Nucleus accumbens (tissue), 56 donors: Measurements from ENCODE around the gene PTPA.

Source experiments
- DNase-seq, 56 donors: peaks; one replicate each; lab custom pipeline; 2025; lab: John Stamatoyannopoulos, UW

The PTPA gene

DNA sequence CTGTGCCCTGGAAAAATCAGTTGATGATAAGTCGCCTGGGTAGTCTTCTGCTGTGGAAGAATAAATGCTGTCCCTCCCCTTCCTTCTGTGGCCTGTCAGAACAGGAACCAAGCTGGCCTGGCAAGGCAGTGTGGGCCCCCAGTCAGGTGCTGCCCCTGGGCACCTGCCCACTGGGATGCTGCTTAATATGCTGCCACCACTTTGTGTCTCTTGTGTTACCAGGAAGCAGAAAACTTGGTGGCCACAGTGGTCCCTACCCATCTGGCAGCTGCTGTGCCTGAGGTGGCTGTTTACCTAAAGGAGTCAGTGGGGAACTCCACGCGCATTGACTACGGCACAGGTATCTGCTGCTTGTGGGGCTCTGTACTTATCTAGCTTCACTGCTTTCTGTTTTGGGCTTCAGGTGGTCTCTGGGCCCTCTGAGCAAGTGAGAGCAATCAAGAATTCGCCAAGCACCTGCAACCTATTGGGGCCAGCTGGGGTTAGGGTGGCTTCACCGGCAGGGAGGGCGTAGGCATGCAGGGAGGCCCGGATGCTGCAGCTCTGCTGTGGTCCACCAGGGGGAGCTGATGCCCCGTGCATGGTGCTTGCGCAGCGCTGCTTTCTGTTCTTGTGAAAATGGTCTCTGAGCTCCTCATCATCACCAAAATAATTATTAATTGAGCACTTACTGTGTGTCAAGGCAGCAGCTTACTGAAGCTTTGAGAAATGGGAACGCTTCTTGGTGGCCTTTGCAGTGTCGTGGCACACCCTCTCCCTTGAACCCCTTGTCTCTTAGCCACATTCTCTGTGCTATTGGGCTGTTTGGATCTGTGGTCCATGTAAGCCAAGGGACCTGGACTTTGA, 20.3 kb downstream of the PTPA start:
- DNase-seq, result peak in 49 of 56 donors; percentile 16 to 84 (median 55)

DNA sequence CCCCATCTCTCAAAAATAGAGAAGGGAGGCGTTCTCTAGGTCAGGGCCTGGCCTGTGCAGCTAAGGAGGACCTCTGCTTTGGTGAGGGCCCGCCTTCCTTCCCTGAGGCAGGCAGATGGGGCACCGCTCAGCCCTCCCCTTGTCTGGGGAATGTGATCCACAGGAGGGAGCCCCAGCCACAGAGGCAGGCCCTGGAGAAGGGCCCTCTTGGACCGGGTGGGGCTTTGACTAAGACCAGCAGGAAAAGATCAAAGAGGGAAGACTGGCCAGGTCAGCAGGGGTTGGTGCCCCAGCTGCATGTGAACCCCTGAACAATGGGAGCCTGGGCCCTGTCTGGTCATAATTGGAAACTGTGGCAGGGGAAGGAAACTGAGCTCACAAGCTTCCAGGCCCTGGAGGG, 21.9 kb downstream of the PTPA start:
- no peak for DNase-seq

DNA sequence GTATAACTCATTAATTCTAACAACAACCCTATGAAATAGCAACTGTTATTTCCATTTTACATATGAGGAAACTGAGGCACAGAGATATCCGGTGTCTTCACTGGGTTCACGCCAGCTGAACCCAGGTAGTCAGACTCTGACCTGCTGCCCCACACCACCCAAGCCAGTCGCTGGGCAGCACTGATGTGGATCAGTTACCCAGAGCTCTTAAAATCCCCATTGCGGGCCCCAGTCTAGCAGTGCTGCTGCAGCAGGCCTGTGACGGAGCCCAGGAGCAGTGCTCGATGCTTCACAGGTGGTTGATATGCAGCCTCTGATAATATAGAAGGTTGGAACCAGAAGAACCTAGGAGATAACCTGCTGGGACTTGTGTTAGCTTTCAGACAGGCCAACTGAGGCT, 24.3 kb downstream of the PTPA start:
- no peak for DNase-seq

DNA sequence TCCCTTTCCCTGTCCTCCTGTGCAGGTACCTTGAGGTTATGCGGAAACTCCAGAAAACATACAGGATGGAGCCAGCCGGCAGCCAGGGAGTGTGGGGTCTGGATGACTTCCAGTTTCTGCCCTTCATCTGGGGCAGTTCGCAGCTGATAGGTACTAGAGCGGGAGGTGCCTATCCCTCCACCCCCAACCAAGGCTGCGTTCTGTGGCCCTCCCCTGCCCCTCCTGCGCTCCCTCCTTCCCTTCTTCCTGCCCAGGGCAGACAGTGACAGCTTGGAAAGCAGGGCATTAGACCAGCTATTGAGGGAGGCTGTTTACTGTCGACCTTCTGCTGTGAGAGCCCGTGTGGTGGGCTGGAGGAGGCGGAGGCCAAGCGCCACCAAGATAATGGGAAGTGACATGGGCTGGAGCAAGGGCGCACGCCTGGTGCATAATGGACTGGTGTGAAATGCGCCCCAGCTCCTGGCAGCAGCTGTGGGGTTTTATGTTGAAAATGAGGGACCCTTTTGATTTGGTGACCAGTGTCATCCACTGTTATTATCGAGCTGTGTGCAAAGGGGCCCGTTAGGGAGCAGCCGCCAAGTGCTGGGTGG, 25.3 kb downstream of the PTPA start:
- no peak for DNase-seq

DNA sequence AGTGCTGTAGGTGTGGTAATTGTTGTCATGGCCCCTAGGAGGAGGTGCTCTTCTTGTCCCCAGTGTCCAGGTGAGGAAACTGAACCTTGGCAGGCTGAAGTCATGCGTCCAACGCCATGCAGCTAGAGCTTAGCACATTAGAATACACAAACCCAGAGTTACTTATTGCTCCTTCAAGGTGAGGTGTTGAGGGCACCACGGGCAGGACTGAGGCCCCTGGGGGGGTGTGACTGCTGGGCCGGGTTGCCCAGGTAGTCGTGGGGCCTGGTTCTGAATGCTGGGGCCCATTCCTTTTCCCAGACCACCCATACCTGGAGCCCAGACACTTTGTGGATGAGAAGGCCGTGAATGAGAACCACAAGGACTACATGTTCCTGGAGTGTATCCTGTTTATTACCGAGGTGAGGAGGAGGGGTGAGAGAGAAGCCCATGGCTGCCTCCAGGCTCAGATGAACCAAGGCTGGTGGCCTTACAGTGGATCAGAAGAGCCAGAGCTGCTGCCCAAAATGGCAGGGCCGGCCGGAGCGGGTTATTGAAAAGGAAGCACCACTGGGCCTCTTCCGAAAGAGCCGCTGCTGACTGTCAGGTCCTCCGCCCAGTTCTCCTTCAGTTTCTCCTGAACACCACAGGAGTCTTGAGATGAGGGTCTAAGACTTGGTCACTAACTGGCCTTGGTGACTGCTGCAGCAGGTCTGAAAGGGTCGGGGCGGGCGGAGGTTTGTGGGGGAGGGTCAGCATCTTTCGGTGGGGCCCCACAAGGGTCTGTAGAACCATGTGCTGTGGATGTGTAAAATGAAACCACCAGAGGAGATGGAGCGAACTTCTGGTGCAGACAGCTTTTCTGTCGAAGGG, 26.3 kb downstream of the PTPA start:
- no peak for DNase-seq

DNA sequence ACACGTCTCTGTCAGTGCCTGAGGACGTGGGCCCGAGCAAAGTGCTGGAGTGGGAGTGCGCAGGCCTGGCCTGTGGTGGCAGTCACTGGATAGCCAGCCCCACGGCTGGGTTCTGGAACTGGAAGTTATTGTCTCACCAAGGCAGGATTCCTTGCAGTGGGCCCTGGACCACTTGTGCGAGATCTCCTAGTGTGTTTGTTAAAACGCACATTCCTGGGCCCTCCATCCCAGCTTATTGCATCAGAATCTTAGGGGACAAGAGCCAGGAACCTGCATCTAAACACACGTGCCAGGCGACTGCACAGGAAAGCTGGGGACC, 26.9 kb downstream of the PTPA start:
- no peak for DNase-seq

DNA sequence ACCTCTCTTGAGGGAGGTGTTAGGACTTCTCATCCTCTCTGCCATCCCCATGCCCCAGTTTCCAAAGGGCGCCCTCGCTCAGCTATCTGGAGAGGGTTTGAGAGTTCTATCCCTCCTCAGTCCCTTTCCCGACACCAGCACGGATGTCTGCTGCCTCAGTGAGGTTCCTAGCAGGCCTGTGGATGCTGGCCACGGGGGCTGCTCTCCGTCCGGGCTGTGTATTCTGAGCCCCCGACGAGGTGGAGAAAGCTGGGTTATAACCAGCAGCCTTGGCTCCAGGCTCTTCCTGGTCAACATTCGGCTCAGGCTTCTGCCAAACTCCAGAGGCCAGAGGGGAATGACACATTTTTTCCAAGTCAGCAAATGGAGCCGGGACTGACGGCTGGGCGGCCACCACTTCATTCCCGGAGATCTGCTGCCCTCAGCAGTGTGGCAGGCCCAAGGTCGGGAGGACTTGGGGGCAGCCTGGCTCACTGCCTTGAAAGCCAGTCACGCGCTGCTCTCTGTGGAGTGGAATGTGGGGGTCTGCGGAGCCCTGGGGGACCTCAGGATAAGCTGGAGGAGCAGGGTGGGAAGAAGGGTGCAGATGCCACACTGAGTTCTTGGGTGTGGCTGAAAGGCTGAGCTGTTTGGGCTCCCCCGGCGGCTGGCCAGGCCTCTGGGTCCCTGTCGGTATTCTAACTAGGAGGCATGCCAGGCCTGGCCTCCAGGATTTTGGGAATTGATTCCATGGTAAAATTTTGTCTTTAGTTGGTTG, 27.4 kb downstream of the PTPA start:
- DNase-seq, result peak in 3 of 56 donors; percentile 10 to 68 (median 28)

DNA sequence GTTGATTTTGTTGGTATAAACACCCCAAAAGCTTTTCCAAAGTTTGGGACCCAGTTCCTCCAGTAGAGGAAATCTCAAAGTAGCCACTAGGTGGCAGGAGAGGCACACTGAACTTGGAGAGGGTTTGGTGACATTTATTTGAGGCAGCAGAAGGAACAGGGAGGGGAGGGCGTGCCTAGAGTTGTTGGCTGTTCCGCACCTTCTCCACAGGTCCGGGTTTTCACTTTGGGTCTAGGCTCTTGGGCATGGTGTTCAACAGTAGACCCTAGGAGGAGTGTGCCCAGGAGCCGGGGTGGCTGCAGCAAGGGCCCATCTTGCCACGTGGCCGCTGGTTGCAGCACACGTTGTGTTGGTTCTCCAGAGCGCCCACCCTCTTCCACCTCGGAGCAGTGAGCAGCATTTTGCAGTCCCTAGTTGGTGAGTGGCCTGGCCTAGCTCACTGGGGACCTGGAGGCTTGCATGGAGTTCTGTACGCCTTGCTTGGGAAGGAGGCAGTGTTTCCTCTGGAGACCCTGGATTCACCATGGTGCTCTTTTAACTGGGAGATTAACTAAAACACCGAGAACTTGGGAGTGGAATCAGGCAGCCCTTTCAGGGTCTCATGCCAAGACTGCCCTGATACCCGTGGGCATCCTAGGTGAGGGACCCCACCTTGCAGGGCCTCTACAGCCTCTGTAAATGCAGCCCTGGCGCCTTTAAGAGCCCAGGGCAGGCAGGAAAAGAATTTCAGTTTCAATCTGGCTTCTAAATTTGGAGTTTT, 28.2 kb downstream of the PTPA start:
- peak in 52 of 56 donors; percentile 28 to 86 (median 72) for DNase-seq

DNA sequence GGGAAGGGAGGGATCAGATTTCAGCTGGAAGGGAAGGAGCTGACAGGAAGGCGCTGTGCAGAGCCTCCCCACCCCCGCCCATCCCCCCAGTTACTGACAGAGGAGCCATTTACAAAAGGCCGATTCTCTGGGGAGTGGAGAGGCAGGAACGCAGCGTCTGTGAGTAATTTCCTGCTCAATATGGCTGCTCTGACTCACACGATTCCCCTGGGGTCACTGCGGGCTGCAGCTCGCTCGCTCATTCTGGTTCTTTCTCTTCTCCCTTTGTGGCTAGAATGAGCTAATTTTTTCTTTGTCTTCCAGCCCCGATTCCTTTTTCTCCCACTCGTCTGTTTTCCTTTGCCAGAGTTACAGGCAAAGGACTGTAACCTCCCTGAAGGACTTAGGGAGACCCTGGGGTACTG, 28.8 kb downstream of the PTPA start:
- DNase-seq, result peak; percentile 49 to 94 (median 84)

DNA sequence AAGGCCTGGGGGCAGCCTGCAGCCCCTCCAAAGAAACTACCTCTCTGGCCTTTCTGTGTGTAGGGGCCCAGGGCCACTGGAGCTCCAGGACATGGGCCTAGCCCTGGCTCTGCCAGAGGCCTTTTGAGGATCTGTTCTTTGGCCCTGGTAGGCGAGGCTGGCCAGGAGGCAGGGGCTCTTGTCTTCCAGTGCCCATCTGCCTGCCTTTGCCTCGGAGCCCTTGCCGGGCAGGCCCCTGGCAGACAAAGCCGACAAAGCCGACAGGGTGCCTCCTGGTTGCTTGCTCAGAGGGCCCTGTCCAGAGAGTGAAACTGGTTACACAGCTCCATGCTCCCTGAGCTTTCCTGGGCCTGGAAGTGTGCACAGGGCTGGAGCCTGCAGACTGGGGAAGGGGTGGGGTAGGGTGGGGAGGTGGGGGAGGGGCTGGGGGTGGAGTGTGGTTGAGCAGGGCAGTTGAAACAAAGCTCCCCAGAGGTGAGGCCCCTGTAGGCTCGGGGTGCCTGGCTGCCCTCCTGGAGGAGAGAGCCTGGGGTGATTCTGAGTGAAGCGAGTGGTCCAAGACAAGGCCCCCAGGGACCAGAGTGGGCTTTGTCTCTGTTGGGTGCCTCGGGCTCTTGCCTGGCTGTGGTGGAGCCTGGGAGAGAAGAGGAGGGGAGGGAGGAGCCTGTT, 29.3 kb downstream of the PTPA start:
- peak in 35 of 56 donors; percentile 11 to 79 (median 53) for DNase-seq

DNA sequence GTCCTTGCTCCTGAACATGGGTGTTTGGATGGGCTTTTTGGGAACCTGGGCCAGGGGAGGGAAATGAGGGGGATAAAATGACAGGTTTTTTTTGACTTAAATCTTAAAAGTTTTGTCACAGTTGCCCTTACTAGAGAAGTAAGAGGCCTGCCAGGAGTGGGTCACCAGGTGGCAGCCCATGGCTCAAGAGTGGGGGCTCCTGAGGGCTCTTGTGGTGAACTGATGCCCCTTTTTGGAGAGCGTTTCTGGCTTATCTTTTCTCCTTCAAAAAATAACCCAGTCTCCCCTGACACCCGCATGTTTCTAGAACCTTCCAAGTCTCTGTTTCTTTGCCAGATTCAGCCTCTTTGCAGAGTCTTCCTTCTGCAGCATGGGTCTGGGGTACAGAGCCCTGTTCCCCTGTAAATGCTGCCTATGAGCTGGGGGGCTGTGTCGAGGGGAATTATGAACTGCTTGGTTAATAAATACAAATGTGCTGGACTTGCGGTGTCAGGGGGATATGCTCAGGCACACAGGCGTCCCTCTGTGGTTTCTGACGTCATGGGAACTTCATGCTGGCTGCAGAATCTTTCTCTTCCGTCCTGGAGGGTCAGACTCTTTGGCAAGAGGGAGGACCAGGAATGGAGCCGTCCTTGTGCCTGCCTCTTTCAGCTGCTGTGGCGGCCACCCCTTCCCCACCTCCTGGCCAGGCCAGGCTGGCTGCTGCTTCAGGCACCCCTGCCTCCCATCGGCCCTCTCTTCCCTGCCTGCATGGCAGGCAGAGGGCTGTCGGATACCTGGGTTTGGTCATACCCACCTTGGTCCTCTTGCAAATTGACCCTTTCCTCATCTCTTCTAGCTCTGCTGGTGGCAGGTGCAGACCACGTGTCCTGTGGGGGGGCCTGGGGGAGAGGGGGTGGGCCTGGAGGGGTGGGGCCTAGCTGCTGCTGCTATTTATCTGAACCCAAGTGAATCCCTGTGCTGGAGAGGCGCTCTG, 30.1 kb downstream of the PTPA start:
- peak in 32 of 56 donors; percentile 14 to 66 (median 32) for DNase-seq

DNA sequence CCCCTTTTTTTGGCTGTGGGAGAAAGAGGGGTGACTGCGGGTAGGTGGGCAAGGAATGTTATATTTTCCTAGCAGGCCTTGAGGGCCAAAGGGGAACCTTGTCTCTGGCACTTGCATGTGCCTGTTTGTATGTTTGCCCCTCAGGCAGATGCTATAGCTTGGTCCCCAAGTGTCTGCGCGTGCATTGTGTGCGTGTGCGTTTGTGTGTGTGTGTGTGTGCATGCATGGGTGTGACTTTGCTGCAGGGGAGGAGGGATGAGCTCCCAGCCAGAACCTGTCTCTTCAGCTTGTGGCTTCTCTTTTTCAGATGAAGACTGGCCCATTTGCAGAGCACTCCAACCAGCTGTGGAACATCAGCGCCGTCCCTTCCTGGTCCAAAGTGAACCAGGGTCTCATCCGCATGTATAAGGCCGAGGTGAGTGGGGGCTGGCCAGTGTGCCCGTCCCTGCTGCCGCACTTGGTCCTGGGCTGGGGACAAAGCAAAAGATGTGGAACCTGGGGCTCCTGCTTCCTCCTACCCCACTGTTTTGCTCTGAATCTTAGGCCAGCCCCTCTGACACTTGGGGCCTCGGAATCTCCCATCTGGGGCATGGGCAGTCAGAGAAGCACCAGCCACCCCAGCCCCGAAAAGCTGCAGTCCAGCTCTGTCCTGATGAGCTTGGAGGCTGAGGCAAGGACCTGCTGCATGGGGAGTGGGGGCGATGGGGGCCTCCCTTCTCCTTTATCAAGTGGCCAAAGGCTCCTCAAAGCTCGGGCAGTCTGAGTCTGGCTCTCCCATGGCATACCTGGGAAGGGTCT, 31.1 kb downstream of the PTPA start:
- peak in 1 of 56 donors; percentile 39 for DNase-seq

DNA sequence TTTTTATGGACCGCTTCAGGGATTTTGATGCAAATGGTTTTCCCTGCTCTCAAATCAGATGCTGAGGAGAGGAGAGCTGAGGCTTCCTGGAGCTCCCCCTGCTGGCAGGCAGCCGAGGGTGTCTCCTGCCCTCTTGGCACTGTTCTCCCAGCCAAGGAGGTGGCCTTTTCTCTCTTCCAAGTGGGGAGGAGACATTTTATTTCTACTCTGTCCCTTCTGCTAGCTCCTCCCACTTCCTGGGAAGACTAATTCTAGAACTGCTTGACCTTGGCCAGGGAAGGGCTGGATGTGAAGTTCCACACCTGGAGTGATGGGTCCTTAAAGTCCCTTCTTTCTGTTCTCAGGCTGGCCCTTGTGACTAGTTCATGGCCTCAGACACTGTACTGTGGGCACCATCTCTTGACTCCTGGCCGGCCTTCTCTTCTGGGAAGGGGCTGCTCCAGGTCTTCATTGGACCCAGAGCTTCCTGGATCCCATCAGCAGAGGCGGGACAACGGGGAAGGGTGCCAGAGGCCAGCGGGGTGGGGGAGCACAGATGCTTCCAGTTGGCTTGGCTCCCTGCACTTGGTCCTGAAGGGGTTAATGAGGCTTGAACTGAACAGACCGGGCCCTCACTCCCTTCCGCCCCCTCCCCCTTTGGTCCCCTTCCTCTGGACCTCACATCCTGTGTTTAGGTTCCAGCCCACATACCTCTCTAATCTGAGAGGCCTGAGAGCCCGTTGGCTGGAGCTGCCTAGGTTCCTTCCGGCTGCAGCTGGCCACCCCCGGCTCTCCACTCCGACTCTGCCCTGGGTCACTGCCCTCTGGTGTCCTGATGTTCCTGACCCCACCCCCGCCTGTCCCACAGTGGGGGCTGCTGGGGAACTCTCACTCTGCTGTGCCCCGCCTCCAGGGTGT, 32.1 kb downstream of the PTPA start:
- peak in 49 of 56 donors; percentile 10 to 89 (median 60) for DNase-seq

DNA sequence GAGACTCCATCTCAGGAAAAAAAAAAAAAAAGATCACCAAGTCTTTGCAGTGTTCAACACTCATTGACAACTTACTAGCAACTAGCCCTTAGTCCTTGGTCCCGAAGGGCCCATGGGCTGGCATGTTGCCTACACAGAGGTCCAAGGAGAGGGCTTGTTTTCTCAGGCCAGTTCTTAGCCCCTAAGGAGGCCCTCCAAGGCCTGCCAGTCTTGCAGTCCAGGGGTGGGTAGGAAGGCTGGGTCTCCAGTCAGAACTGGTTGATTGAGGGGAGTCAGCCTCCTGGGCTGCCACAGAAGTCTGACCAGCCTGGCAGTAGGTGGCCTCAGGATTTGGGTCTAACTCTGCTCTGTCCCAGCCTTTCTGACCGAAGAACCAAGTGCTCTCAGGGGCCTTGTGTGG, 34.1 kb downstream of the PTPA start:
- DNase-seq, result no peak

DNA sequence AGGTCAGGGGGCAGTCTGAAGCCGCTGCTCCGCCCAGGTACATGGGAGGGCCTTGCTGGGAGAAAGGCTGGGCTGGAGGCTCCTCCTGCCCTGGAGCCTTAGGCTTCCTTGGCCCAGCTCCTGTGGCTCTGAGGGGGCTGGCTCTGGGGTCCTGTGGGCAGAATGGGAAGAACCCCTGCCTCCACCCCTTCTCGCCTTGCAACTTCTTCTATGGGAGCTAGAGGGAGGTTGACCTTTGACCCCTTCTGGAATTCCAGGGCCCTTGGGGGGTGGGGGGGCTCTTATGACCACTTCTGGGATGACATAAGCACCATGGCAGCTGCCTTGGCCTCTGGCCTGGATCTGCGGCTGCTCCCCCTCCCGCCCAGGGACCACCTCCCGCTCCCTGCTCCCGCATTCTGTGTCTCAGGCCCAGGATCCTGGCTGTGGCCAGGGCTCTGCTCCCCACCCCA, 34.7 kb downstream of the PTPA start:
- no peak for DNase-seq

DNA sequence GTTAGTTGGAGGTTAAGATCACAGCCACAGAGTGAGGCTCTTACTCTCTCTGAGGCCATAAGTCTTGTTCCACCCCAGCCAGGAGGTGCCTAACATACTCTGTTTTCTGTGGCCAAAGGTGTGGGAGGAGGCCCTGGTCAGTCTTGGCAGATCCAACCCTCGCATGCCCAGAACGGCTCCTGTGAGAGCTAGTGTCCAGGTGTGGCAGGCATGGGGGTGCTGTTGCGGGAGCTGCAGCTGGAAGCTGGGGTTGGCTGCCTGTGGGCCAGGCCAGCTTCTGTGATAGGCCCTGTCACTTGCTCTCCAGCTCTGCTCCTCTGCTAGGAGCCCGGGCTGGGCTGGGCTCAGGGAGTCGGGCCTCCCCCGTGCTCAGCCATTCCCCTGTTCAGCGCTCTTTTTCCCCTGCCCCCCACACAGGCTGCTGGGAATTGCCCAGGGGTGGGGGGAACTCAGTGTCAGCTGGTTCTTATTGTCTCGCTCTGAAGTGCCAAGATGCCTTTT, 35.3 kb downstream of the PTPA start:
- peak in 31 of 56 donors; percentile 7 to 65 (median 28) for DNase-seq
